Peyer's patch (tissue), 4 donors: Measurements from ENCODE around the gene MICA.

Source experiments
- POLR2A ChIP-seq, 2 donors: fragments of 450-650 bp; IDR thresholded peaks; one replicate each; pipeline ENCODE4 v1.5.1; 2017; ENCODE audit warnings: antibody characterized with exemption in 2 of 2, mild to moderate bottlenecking in 2 of 2, moderate library complexity in 2 of 2
- TF ChIP-seq, protein P1 (sequence below), 6 experiments: fragments of 450-650 bp in 4 of 6; fragments of 200-600 bp in 2 of 6; sonication (generic) in 1 of 6; IDR thresholded peaks; one replicate each; pipeline ENCODE4 v1.5.1; 2017 to 2019; ENCODE audit warnings: antibody characterized with exemption in 6 of 6, mild to moderate bottlenecking in 3 of 6, moderate library complexity in 1 of 6

DNA sequence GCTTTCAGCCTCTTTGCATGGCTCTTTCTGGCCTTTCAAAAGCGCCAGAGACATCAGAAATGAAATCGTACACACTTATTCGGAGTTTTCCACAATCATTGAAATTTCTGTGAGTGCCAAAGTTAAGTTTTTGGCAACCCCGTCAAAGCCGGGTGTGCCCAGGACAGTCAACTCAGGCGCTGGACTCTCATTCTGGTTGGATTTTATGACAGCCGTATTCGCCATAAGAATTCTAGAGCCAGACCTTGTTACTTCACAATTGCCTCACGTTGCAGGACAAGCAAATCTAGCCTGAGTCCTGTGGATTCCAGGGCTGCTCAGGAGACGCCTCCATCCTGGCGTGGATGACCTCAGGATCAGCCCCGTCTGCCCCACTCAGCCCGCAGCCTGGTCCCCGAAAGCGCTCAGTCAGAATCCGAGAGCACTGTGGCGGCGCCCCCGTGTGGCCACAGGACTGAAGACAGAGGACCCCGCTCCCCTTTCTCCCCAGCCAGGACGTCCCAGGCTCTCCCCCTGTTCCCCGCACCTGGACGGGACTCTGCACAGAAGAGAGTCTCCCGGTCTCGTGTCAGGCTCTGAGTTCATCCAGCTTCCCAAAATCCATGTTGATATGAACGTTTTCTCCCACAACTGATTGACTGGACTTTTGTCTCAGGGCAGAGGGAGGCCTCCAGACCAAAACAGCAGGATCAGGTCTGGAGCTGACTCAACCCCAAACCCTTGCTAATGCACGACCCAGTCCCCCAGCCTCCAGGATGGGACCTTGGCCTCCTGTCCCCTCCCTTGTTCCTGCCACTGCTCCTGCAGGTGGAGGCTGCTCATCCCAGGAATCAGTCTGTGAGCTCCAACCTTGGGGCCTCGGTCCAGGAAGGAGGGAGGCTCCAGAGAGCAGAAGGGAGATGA, 38.2 kb downstream of the MICA start:
- no peak for TF ChIP-seq POLR2A (IDR thresholded peaks at IDR 0.05)
- TF ChIP-seq, protein P1, sequence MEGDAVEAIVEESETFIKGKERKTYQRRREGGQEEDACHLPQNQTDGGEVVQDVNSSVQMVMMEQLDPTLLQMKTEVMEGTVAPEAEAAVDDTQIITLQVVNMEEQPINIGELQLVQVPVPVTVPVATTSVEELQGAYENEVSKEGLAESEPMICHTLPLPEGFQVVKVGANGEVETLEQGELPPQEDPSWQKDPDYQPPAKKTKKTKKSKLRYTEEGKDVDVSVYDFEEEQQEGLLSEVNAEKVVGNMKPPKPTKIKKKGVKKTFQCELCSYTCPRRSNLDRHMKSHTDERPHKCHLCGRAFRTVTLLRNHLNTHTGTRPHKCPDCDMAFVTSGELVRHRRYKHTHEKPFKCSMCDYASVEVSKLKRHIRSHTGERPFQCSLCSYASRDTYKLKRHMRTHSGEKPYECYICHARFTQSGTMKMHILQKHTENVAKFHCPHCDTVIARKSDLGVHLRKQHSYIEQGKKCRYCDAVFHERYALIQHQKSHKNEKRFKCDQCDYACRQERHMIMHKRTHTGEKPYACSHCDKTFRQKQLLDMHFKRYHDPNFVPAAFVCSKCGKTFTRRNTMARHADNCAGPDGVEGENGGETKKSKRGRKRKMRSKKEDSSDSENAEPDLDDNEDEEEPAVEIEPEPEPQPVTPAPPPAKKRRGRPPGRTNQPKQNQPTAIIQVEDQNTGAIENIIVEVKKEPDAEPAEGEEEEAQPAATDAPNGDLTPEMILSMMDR (IDR thresholded peaks at IDR 0.05) = peak; percentile 80 to 87 (median 82)
